Measurements from ENCODE around the gene VSNL1.

The VSNL1 gene

GRCh38 chr2:17615728-17616351 lies 75.3 kb downstream of the VSNL1 start:
- no peak overlapping the region for H3K4me3 ChIP-seq (ENCODE audit: low read depth, low read length)
- DNase-seq (ENCODE audit: low read depth) = no peak
- no peak for TF ChIP-seq POLR2A (IDR thresholded peaks at IDR 0.05; ENCODE audit: extremely low read depth, insufficient read length)
- no peak for TF ChIP-seq MYC (IDR thresholded peaks at IDR 0.05; ENCODE audit: low read depth, low read length)
- TF ChIP-seq, protein P1, sequence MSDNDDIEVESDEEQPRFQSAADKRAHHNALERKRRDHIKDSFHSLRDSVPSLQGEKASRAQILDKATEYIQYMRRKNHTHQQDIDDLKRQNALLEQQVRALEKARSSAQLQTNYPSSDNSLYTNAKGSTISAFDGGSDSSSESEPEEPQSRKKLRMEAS (IDR thresholded peaks at IDR 0.05; ENCODE audit: low read depth, low read length) = no peak
- TF ChIP-seq, protein P2, sequence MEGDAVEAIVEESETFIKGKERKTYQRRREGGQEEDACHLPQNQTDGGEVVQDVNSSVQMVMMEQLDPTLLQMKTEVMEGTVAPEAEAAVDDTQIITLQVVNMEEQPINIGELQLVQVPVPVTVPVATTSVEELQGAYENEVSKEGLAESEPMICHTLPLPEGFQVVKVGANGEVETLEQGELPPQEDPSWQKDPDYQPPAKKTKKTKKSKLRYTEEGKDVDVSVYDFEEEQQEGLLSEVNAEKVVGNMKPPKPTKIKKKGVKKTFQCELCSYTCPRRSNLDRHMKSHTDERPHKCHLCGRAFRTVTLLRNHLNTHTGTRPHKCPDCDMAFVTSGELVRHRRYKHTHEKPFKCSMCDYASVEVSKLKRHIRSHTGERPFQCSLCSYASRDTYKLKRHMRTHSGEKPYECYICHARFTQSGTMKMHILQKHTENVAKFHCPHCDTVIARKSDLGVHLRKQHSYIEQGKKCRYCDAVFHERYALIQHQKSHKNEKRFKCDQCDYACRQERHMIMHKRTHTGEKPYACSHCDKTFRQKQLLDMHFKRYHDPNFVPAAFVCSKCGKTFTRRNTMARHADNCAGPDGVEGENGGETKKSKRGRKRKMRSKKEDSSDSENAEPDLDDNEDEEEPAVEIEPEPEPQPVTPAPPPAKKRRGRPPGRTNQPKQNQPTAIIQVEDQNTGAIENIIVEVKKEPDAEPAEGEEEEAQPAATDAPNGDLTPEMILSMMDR (IDR thresholded peaks at IDR 0.05; ENCODE audit: low read depth, low read length) = no peak

DNA sequence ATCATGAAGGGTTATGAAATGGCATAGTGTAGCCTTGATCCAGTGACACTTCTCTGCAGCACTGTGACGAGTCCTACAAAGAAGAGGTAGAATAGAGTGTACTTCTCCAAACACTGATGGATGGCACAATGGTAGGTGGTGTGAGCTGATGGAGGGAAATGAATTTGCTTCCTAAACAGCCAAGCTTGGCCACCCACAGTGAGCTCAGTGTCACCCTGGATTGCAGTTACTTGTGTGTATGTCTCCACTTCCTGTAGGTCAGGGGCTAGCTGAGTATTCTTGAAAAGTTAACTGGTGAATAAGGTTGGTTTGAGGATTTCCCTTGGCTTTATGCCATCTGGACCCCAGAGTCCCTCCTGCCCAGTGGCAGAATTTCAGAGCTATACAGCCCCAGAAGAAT lies 75.9 kb downstream of the VSNL1 start:
- no peak overlapping the region for H3K4me3 ChIP-seq (ENCODE audit: low read depth, low read length)
- no peak for DNase-seq (ENCODE audit: low read depth)
- TF ChIP-seq MYC (IDR thresholded peaks at IDR 0.05; ENCODE audit: low read depth, low read length) (no peak), POLR2A (IDR thresholded peaks at IDR 0.05; ENCODE audit: extremely low read depth, insufficient read length) (no peak)
- TF ChIP-seq, protein P1 (IDR thresholded peaks at IDR 0.05; ENCODE audit: low read depth, low read length) = no peak
- TF ChIP-seq, protein P2 (IDR thresholded peaks at IDR 0.05; ENCODE audit: low read depth, low read length) = no peak

DNA sequence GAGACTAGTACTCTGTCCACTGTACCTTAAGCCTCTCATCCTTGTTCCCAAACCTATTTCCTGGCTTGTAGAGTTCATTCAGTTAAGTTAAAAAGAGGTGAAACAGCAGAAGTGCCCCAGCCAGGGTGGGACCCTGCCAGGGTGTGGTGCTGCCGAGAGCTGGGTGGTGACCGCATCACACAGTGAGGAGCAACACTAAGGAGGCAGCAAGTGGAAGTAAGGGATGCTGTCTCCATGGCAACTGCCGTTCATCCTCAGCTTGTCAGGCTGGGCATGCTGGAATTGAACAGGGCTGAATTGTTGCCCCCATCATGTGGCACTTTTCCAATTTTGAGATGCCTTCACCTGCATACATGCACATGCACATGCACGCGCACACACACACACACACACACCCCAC lies 77.0 kb downstream of the VSNL1 start:
- TF ChIP-seq, protein P2 (IDR thresholded peaks at IDR 0.05; ENCODE audit: low read depth, low read length) = no peak
- DNase-seq (ENCODE audit: low read depth) = no peak
- no peak overlapping the region for H3K4me3 ChIP-seq (ENCODE audit: low read depth, low read length)

DNA sequence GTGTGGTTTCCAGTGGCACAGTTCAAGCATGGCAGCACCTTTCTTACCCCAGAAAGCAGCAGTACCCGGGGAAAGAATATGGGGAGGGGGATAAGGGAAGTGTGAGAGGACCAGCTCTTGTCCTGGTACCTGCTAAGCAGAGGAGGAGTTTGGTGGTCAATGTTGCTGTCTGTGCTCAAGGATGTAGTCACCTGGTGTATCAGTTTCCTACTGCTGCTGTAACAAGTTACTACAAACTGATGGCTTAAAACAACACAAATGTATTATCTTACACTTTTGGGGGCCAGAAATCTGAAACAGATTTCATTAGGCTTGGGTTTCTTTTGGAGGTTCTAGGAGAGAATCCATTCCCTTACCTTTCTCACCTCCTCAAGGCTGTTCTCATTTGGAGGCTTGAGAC lies 77.5 kb downstream of the VSNL1 start:
- H3K4me3 ChIP-seq (ENCODE audit: low read depth, low read length) = no peak overlapping the region
- DNase-seq (ENCODE audit: low read depth) = no peak
- TF ChIP-seq MYC (IDR thresholded peaks at IDR 0.05; ENCODE audit: low read depth, low read length) (no peak), POLR2A (IDR thresholded peaks at IDR 0.05; ENCODE audit: extremely low read depth, insufficient read length) (no peak)
- TF ChIP-seq, protein P2 (IDR thresholded peaks at IDR 0.05; ENCODE audit: low read depth, low read length) = no peak
- TF ChIP-seq, protein P1 (IDR thresholded peaks at IDR 0.05; ENCODE audit: low read depth, low read length) = no peak

- no peak for DNase-seq (ENCODE audit: low read depth)
- H3K4me3 ChIP-seq (ENCODE audit: low read depth, low read length) = no peak overlapping the region
- TF ChIP-seq POLR2A (IDR thresholded peaks at IDR 0.05; ENCODE audit: extremely low read depth, insufficient read length) (no peak), MYC (IDR thresholded peaks at IDR 0.05; ENCODE audit: low read depth, low read length) (no peak)
- TF ChIP-seq, protein P2 (IDR thresholded peaks at IDR 0.05; ENCODE audit: low read depth, low read length) = no peak
- TF ChIP-seq, protein P1 (IDR thresholded peaks at IDR 0.05; ENCODE audit: low read depth, low read length) = no peak
Observed at GRCh38 chr2:17620280-17620679, 79.8 kb downstream of the VSNL1 start.

GRCh38 chr2:17620841-17621240 lies 80.3 kb downstream of the VSNL1 start:
- H3K4me3 ChIP-seq (ENCODE audit: low read depth, low read length) = no peak overlapping the region

More at GRCh38 chr2:17620841-17621240, 80.3 kb downstream of the VSNL1 start:
- TF ChIP-seq POLR2A (IDR thresholded peaks at IDR 0.05; ENCODE audit: extremely low read depth, insufficient read length) (no peak), MYC (IDR thresholded peaks at IDR 0.05; ENCODE audit: low read depth, low read length) (no peak)
- TF ChIP-seq, protein P2 (IDR thresholded peaks at IDR 0.05; ENCODE audit: low read depth, low read length) = no peak
- TF ChIP-seq, protein P1 (IDR thresholded peaks at IDR 0.05; ENCODE audit: low read depth, low read length) = no peak
- no peak for DNase-seq (ENCODE audit: low read depth)

Measured in NB4 (cell line).